ENCODE measurements around the gene POLR2L.
A peak's percentile ranks its signal among the peaks of the same experiment; 100 is the strongest.

POLR2L gene

GRCh38 chr11:864898-865297, 22.6 kb upstream of the POLR2L start:
- no peak for DNase-seq (ENCODE audit: low spot score)
- TF ChIP-seq, protein P1, sequence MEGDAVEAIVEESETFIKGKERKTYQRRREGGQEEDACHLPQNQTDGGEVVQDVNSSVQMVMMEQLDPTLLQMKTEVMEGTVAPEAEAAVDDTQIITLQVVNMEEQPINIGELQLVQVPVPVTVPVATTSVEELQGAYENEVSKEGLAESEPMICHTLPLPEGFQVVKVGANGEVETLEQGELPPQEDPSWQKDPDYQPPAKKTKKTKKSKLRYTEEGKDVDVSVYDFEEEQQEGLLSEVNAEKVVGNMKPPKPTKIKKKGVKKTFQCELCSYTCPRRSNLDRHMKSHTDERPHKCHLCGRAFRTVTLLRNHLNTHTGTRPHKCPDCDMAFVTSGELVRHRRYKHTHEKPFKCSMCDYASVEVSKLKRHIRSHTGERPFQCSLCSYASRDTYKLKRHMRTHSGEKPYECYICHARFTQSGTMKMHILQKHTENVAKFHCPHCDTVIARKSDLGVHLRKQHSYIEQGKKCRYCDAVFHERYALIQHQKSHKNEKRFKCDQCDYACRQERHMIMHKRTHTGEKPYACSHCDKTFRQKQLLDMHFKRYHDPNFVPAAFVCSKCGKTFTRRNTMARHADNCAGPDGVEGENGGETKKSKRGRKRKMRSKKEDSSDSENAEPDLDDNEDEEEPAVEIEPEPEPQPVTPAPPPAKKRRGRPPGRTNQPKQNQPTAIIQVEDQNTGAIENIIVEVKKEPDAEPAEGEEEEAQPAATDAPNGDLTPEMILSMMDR (IDR thresholded peaks at IDR 0.05): no peak
- H3K27ac ChIP-seq: no peak overlapping the region
- no peak overlapping the region for H3K4me3 ChIP-seq

- DNase-seq (ENCODE audit: low spot score): no peak
- no peak overlapping the region for H3K27ac ChIP-seq
- TF ChIP-seq, protein P1 (IDR thresholded peaks at IDR 0.05): no peak
- no peak overlapping the region for H3K4me3 ChIP-seq
Measured at GRCh38 chr11:863910-864827, 21.8 kb upstream of the POLR2L start.

- TF ChIP-seq, protein P1 (IDR thresholded peaks at IDR 0.05): no peak
- Histone ChIP-seq H3K27ac (no peak overlapping the region), H3K4me3 (no peak overlapping the region)
- no peak for DNase-seq (ENCODE audit: low spot score)
Measured at GRCh38 chr11:863023-863909, 20.9 kb upstream of the POLR2L start.

DNA sequence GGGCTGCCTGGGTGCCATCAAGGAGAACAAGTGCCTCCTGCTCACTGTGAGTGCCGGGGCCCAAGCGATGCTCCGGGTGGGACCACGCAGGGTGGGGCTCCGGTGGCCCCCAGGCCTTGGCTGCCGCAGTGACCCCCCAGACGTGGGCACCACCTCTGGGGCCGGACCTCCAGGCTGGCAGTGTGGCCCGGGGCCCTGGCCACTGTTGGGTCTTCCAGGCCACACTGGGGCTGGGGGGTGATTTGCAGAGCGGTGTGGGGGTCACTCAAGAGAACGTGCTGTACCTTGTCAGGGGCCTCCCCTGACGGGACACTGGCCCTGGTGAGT, 20.3 kb upstream of the POLR2L start:
- TF ChIP-seq, protein P1 (IDR thresholded peaks at IDR 0.05): no peak
- Histone ChIP-seq H3K27ac (peak overlapping the region in 1 of 2 donors; percentile 31), H3K4me3 (no peak overlapping the region)
- DNase-seq (ENCODE audit: low spot score): no peak

- no peak for DNase-seq (ENCODE audit: low spot score)
- TF ChIP-seq, protein P1 (IDR thresholded peaks at IDR 0.05): no peak
- peak overlapping the region in 1 of 2 donors; percentile 31 for H3K27ac ChIP-seq
- H3K4me3 ChIP-seq: no peak overlapping the region
Measured at GRCh38 chr11:862081-862661, 19.8 kb upstream of the POLR2L start.

GRCh38 chr11:861105-861479, 18.8 kb upstream of the POLR2L start:
- DNase-seq (ENCODE audit: low spot score): no peak
- TF ChIP-seq, protein P1 (IDR thresholded peaks at IDR 0.05): no peak
- Histone ChIP-seq H3K27ac (no peak overlapping the region), H3K4me3 (no peak overlapping the region)
